Retina (tissue), 1 donor: ENCODE measurements around the gene ESPNL.
"Not testable (repeated sequence)": the region's sequence is repeated elsewhere in the genome, so short reads cannot be mapped to it uniquely, and the experiment has no call there.

Experiments used
- DNase-seq: peaks from one replicate; pipeline ENCODE4 v3.0.0-alpha.2; 2016

Gene ESPNL

DNA sequence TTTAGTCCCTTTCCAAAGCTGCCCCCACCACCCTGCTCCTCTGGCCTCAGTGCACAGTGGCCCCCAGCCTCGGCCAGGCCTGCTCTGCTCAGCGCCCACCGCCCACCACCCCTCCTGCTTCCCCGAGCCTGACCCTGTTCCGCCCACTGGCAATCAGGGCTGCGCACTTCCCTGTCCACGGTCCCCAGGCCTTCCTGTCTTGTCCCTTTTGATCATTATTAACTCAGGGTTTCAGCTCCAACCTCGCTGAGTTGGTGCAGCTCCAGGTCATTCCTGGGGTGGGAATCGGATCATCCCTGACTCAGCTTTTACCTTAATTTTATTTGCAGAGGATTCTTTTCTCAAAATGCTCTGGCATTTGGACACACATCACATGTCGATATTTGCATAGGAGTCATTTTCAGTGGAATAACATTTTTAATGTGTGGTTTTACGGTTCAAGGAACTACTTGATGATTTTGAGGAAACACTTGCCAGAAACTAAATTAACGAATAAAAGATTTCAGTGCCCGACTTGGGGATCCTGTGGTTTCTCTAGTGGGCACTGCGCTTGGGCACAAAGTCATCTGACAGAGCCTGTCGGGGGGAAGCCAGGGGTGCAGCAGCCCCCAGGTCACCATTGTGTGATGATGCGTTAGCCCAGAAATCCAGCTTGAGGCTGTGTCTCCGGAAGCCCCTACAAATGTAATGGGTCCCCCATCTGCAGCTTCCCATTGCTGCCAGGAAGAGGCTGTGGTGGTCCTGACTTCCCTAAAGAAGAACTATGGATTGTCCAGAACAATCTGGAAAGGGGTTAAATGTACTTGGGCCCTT is 1.0 kb upstream of the ESPNL start:
- DNase-seq: no peak

DNA sequence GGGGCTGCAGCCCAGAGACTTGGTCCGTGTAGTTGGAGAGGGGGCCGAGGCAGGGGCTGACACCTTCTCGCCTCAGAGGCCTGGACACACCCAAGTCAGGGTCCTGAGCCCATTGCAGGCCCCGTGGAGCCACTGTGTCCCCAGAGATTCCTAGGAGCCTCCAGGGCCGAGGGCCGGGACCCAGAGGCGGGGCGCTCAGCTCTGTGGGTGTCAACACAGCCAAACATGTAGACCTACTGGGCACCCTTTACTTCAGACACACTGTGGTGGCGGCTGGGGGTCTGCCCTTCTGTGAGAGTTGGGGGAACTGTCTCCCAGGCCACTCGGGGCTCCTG is 459 bp upstream of the ESPNL start:
- no peak for DNase-seq

DNA sequence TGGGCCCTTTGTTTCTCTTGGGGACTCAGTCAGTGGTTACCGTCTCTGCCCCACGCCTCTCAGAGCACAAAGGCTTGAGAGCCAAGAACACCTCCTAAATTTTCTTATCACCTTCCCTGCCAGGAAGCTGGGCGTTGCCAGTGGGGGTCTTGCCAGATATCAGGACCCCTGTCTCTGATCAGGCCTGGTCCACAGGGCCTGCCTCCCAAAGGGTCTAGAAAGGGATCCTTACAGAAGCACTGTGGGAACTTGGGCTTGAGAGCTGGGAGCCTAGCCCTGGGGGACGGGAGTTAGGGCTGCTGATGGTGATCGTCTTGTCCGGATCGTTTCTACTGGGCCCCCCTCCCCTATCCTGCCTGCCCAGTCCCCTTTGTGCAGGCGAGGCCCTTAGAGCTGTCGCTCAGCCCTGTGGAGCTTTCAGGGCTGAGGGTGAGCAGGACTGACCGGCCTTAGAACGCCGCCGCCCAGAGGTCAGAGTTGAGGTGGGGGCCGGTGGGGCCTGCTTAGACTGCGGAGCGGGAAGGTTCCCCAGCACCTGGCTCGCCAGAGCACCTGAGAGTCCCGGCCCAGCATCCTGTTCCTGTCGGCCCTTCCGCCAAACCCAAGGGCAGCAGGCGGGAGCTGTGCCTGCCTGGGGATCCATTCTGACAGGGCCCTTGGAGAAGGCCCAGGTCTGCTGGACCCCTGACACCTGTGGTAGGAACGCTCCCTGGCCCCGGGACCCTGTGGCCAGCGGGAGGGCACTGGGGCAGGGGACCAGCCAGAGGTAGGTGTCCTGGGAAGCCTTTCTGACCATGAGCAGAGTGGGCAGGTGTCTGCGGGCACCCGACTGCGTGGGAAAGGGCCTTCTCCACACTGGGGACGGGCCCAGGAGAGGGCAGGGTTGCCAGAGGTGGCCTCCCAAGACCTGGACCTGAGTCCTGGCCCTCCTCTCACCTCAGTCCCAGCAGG is 956 bp downstream of the ESPNL start:
- DNase-seq: no peak

DNA sequence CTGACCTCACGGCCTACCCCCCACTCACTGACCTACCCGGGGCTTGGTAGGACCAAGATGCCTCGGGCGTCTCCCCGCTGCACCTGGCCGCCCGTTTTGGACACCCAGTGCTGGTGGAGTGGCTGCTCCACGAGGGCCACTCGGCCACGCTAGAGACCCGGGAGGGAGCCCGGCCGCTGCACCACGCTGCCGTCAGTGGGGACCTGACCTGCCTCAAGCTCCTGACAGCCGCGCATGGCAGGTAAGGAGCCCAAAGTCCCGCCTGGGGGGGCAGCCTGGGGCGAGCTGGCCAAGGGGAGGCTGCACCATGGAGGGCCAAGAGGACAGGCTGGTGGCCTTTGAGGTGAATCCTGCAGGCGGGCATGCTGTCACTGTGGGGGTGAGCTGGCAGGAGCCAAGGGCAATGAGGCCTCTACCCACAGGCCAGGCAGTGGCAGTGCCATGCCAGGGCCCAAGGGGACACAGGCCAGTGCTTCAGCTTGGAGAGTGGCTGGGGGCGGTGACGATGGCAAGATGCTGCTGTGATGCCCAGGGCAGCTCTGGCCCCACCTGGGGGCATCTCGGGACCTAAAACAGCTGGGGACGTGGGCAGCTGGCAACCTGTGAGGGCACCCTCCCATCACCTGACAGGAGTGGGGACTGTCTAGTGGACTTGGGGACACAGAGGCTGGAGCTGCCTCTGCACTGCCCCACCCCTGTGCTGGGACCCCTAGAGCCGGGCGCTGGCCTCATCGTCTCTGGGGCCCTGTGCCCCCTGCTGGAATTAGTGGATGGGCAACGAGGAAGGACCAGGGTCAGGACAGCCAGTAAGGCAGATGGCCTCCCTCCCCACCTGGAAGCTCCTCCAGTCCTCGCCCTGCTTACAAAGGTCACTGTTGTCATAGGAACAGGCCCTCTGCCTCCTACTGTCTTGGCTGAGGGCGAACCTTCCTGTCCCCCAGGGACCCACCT is 2.0 kb downstream of the ESPNL start:
- DNase-seq: no peak

DNA sequence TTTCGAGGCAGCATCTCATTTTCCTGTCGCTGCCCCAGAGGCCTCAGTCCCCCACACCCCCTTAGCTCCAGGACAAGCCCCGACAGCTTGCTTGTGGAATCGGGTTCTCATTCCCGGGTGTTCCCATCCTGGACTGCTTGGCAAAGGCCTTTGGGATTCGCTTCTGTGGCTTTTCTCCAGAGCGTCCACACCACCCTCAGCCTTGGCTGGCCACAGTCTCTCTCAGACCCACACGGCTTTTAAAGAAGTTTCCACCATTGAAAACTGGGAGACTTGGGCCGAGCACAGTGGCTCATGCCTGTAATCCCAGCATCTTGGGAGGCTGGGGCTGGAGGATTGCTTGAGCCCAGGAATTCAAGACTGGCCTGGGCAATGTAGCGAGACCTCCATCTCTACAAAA is 2.7 kb downstream of the ESPNL start:
- no peak for DNase-seq

DNA sequence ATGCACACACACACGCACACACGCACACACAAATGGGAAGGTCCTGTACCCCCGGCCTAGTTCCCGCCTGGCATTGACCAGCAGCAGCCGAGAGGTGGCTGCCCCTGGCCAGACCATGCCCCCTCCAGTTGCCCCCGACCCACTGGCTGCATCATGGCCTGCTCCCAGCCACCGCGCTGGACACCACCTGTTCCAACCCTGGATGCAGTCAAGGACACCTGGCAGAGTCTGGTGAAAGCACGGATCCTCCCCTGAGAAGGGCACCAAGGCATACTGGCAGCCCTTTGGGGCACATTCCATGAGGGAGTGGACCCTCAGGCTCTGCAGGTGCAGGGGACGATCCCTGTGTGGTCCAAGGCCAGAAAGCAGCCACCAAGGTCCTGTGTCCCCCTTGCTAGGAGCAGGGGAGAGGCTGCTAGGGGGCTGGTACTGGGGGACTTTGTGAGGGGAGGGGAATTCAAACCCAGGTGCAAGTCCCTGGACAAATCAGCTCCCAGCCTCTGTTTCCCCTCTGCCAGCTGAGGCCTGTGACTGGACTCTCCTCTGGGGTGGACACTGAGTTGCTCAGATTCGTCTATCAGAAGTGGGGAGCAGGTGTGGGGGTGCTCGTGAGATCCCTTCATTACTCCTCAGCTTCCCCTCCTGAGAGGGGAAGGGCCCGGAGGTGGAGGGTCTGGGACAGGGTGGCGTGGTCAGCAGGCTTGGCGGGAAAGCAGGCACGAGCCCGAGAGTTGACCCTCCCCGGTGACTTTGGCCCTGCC is 3.5 kb downstream of the ESPNL start:
- no peak for DNase-seq

DNA sequence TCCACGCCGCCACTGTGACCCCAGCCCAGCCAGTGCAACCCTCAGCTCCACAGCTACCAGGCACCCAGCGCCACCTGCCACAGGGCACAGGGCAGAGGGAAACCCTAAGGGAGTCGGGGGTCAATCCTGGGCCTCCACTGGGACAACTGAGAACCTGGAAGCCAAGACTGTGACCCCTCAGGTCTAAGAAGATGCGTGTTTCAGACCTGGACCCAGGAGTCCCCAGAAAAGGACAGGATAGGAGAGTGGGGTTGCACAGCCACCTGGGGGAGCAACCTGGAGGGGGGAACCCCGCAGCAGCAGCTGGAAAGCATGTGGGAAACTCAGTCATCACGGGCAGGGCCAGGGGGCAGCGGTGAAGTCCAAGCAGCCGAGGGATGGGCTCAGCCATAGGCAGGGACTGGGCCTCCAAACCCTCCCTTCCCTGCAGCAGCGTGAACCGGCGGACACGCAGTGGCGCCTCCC is 4.1 kb downstream of the ESPNL start:
- no peak for DNase-seq

DNA sequence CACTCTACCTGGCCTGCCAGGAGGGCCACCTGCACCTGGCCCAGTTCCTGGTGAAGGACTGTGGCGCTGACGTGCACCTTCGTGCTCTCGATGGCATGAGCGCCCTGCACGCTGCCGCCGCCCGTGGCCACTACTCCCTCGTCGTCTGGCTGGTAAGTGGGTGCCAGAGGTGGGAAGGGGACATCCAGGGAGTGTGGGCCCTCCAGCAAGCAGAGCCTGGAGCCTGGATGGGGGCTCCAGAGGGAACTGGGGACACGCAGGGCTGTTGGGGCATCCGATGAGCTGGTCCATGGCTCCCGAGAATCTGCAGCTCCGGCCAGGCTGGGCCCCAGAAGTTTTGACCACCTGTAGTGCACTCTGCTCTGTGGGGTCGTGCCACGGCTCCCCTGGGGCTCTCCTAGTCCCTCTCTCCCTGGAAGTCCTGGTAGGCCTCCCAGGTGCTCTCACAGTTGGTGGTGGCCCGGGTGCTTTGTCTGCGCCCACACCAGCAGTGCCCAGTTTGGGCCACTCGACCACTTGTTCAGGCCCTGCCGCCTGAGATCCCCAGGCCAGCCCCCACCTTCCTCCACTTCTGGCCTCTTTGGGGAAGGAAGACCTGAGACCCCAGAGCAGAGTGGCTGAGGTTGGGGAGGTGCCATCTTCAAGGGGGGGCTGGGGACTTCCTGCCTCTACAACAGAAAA is 4.7 kb downstream of the ESPNL start:
- no peak for DNase-seq

DNA sequence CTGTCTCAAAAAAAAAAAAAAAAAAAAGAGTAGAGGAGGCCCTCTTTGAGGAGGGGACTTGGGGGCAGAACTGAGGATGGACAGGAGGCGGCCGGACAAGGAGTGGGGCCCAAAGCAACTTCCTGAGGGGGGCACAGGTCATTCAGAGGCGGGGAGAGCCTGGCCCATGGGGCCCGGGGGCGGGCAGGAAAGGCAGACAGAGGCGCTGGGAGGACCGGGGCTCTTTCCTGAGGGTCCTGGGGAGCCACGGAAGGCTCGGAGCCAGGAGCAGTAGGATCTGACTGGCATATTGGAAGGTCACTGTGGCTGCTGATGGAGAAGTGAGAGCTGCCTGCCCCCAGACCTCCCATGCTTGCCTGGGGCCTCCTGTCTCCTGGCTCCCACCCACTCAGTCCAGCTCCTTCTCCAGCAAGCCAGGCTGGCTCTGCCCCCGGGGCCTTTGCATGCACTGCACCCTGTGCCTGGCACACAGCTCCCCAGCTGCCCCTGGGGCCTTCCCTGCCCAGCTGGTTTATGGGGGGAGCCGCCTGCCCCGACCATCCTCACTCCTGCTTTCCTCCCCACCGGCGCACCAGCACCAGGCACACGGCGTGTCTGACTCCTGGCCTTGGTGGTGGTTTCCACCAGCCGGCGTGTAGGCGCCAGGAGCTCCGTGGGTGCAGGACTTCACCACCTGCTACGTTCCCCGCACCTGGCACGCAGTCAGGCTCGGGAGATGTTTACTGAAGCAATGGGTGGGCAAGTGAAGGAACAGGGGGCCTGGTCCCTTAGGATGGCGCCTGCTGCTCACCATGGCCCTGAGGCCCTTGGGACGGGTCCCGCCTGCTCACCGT is 5.6 kb downstream of the ESPNL start:
- DNase-seq: no peak

DNA sequence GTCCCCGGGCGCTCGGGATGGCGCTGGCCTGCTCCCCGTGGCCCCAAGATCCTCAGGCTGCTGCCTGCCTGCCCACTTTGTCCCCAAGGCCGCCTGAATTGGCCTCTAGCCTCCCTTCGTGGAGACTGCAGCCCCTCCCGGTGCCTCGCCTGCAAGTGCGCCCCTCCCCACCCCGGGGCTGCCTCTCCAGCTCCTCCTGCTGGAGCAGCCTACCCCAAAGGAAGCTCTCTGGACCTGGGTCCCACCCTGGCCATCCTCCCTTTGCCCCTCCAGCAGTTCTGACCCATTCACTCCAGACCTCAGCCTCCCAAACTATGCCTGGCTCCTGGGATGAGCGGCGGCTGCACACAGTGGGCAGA is 6.2 kb downstream of the ESPNL start:
- DNase-seq: no peak

DNA sequence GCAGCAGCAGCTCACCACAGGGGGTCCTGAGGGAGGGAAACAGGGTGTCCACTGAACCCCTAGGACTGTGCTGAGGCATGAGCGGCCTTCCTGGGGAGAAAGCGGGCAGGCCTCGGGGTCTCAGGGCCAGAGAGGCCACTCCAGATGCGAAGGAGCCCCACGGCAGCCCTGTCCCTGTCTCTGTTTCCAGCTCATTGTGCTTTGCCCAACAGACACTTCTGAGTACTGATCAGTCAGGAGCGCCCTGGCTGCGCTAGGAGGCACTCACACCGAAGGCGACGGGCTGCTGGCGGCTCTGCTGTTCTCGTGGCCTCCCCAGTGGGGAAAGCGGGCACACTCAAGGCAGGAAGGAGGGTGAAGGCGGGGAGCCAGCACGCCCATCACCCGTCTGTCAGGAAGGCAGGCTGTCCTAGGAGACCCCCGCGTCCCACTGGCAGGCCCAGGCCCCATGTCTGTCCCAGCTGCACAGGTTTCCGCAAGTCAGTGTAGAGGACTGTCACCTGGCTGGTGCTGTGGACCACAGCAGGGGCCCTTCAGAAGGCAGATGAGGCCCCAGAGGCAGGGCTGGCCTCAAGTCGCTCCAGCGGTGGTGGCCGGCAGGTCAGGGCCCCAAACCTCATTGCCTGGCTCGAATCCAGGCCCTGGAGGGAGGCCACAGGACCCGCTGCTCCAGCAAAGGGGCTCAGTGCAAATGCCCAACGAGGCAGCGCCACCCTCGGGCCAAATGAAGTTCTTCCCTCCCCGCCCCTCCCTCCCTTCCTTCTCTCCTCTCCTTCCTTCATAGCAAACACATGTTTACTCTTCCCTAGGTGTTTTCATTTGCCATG is 6.8 kb downstream of the ESPNL start:
- no peak for DNase-seq

DNA sequence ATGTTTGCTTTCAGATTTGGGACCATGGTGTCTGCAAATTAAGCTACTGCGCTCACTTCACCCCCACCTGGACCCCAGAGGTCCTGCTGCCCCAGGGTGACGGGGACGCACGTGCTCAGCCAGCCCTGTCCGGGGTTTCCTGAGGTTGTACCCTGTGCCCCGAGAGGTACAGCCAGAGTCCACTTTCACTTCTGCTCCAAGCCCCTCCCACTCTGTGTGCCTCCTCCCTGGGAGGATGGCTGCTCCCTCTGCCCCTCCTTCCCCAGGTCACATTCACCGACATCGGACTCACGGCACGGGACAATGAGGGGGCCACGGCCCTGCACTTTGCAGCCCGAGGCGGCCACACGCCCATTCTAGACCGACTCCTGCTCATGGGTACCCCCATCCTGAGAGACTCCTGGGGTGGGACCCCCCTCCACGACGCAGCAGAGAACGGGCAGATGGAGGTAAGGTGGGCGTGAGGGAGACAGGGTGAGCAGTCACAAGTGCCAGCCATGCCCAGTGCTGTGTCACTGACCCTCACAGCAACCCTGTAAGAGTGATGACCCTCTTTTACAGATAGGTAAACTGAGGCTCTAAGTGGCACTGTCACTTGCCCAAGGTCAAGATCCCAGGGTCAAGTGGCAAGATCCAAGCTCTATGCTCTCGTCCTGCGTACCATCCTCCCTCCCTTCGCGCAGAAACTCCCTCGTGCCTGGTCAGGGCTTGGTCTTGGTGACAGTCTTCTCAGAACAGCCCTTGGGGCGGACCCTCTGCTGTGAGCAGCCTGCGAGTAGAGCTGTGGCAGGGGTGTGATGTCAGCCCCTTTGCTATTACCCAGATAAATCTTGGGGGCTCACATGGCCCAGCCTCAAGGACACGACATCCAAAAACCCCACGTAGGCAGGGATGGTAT is 7.6 kb downstream of the ESPNL start:
- DNase-seq: no peak

DNA sequence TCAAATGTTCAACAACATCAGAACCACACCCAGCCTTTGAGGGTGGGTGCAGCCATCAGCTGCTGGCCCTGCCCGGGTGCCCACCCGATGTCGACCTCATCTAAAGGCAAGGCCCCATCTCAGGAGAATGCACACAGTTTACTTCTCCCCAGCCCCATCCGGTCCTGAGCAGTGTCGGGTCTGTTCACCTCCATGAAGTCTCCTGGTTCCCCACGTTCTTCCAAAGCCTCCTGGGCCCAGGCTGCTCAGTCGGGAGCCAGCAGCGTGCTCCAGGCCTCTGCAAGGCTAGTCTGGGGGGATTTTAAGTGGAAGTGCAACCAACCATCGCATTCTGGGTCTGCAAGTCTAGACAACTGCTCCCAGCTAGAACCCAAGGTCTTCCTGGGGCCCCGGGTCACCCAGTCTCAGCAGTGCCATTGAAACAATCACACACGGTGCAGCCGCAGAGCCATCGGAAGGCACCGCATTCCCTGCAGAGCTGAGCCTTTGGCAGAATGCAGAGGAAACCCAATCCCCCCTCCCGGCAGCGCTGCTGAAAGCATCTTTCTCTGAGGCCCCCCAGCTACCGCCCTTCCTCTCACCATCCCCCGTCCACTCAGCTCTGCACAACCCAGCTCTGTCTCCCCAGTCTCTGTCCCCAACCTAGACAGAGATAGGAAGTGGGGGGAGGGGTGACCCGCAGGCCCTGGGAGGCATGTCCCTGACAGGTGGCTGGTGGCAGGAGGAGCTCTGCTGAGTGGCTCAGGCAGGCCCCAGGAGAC is 8.5 kb downstream of the ESPNL start:
- peak; percentile 58 for DNase-seq

DNA sequence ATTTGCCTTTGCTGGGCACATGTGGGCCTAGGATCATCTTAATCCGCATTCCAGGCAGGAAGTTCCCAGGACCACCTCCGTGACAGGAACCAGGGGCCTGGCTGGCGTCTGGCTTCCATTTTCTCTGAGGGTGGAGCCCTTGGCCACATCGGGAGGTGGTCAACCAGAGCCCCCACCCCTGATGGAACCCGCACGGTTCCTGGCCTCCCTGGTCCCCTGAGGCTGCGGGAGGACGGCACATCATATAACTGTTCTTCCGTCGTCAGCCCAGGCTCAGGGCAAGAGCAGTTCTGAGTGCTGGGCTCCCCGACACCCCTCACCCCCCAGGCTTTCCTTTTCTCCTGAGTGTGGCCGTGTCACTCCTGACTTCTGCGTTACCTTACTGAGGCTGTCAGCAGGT is 13.5 kb downstream of the ESPNL start:
- DNase-seq: no peak

DNA sequence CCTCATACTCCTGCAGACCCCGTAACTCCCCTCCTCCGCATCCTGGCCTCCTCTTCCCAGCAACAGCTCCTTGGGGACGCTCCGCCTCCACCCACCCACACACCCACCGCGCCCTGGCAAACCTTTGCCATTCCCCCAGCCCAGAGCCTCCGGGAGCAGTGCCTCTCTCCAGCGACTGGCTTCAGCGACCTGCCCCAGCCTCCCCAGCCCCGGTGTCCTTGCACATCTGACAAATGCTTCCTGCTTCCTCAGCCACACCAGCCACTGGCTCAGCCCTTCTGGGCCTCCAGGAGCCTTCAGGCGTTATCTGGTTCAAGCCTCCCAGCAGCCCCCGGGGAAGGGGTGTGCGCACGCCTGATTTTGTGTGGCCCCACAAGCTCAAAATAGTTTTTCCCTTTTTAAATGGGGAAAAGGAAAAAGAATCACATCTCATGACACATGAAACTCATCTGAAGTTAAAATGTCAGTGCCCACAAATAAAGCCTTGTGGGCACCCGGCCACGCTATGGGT is 14.2 kb downstream of the ESPNL start:
- DNase-seq: no peak

DNA sequence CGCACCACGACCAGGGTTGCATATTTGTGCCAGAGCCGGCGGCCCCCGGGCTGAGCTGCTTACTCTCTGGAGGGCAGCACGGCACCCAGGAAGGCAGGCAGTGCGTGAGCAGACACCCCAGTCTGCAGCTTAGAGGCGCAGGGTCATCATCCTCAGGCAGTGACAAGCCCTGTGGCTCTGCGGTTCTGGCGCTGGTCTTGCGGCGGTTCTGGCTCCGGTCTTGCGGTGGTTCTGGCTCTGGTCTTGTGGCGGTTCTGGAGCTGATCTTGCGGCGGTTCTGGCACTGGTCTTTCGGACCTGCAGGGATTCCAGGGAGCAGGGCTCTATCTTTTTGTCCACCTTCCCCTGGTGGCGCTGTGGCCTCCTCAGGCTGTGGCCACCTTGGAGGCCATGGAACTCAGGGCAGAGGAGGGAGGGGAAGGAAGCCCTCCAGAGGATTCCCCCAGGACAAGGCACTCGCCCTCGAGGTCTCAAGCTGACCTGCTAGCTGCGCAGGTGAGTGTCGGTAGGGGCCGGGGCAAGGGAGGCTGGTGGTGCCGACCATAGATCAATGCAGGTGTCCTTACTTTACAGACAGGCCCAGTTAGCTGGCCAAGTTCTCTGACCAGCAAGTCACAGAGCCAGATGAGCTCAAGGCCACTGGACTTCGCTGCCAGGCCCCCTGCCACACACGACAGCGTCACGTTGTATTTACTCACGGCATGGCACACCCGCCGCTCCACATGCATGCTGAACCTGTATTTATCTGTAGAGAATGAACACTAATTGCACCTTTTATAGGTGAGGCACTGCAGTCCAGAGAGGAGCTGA is 14.9 kb downstream of the ESPNL start:
- DNase-seq: no peak

DNA sequence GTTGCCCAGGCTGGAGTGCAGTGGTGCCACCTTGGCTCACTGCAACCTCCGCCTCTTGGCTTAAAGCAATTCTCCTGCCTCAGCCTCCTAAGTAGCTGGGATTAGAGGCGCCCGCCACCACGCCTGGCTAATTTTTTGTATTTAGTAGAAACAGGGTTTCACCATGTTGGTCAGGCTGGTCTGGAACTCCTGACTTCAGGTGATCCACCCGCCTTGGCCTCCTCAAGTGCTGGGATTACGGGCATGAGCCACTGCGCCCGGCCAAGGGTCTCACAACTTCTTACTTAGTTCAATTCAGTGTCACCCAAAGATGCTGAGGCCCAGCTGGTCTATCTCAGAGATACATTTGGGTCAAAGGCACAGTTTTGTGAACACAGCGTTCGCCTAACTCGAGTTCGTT is 15.6 kb downstream of the ESPNL start:
- not testable (repeated sequence) for DNase-seq
